HEK293 (cell line): Measurements from ENCODE around the gene COL13A1.

Experiments
- CTCF ChIA-PET: fragments of 350-600 bp; formaldehyde crosslinking; extraction: SDS; loops from one replicate; lab custom pipeline; 2021; ENCODE audit warnings: antibody characterized with exemption; lab: Yijun Ruan, JAX
- POLR2A ChIA-PET: fragments of 300-600 bp; formaldehyde crosslinking; extraction: SDS; loops from one replicate; lab custom pipeline; 2020; ENCODE audit warnings: antibody characterized with exemption, inconsistent platforms; lab: Yijun Ruan, JAX
- H3K27ac ChIP-seq: fragments of 200-500 bp; sonication (Bioruptor generic); 2 replicates; pipeline ENCODE4 v1.5.1; 2014; ENCODE audit warnings: low read depth, low read length, control low read depth, inconsistent platforms; ENCODE audit errors: extremely low read depth
- H3K36me3 ChIP-seq, 2 experiments: fragments of 200-500 bp in 1 of 2; sonication (Bioruptor generic) in 1 of 2; 1 replicate in 1 of 2; 2 replicates in 1 of 2; pipeline ENCODE4 v1.5.1; 2014 to 2017; ENCODE audit warnings: inconsistent platforms in 2 of 2, low read length in 2 of 2; ENCODE audit not compliant: control insufficient read depth in 2 of 2, insufficient read depth in 1 of 2
- H3K4me1 ChIP-seq: fragments of 200-500 bp; sonication (Bioruptor generic); 2 replicates; pipeline ENCODE4 v1.5.1; 2014; ENCODE audit warnings: mild to moderate bottlenecking, low read length, inconsistent platforms; ENCODE audit not compliant: control insufficient read depth, insufficient read depth
- H3K4me3 ChIP-seq: 2 replicates; pipeline ENCODE4 v1.5.1; 2011; ENCODE audit warnings: low read depth, mild to moderate bottlenecking, control low read depth, low read length, moderate library complexity
- H3K9me3 ChIP-seq: fragments of 200-500 bp; sonication (Bioruptor generic); 2 replicates; pipeline ENCODE4 v1.5.1; 2014; ENCODE audit warnings: low read depth, low read length, inconsistent platforms; ENCODE audit not compliant: control insufficient read depth, insufficient read depth
- GLI4 ChIP-seq: fragments of 450-650 bp; formaldehyde crosslinking; IDR thresholded peaks from 2 replicates; pipeline ENCODE4 v1.5.1; 2016; ENCODE audit warnings: missing biosample characterization, missing genetic modification characterization
- KLF16 ChIP-seq: fragments of 450-650 bp; formaldehyde crosslinking; IDR thresholded peaks from 2 replicates; pipeline ENCODE4 v1.5.1; 2017; ENCODE audit warnings: missing biosample characterization, missing genetic modification characterization
- ZBTB48 ChIP-seq: fragments of 450-650 bp; formaldehyde crosslinking; IDR thresholded peaks from 2 replicates; pipeline ENCODE4 v1.5.1; 2016; ENCODE audit warnings: missing biosample characterization, missing genetic modification characterization
- ZNF138 ChIP-seq: fragments of 450-650 bp; formaldehyde crosslinking; IDR thresholded peaks from 2 replicates; pipeline ENCODE4 v1.5.1; 2016; ENCODE audit warnings: missing biosample characterization, missing genetic modification characterization, borderline replicate concordance
- ZNF157 ChIP-seq: fragments of 450-650 bp; formaldehyde crosslinking; IDR thresholded peaks from 2 replicates; pipeline ENCODE4 v1.5.1; 2016; ENCODE audit warnings: missing biosample characterization, missing genetic modification characterization
- ZNF16 ChIP-seq: fragments of 450-650 bp; formaldehyde crosslinking; IDR thresholded peaks from 2 replicates; pipeline ENCODE4 v1.5.1; 2016; ENCODE audit warnings: low read depth, missing biosample characterization, missing genetic modification characterization
- ZNF184 ChIP-seq: fragments of 450-650 bp; IDR thresholded peaks from 2 replicates; pipeline ENCODE4 v1.5.1; 2018; ENCODE audit warnings: missing biosample characterization, mild to moderate bottlenecking, missing genetic modification characterization
- ZNF2 ChIP-seq: fragments of 450-650 bp; formaldehyde crosslinking; IDR thresholded peaks from 2 replicates; pipeline ENCODE4 v1.5.1; 2016; ENCODE audit warnings: missing biosample characterization, missing genetic modification characterization
- ZNF248 ChIP-seq: fragments of 450-650 bp; formaldehyde crosslinking; IDR thresholded peaks from 2 replicates; pipeline ENCODE4 v1.5.1; 2017; ENCODE audit warnings: missing biosample characterization, missing genetic modification characterization
- ZNF391 ChIP-seq: fragments of 450-650 bp; formaldehyde crosslinking; IDR thresholded peaks from 2 replicates; pipeline ENCODE4 v1.5.1; 2016; ENCODE audit warnings: low read depth, missing biosample characterization, missing genetic modification characterization, borderline replicate concordance
- ZNF585B ChIP-seq: fragments of 450-650 bp; formaldehyde crosslinking; IDR thresholded peaks from 2 replicates; pipeline ENCODE4 v1.5.1; 2016; ENCODE audit warnings: missing biosample characterization, missing genetic modification characterization
- ZNF624 ChIP-seq: fragments of 450-650 bp; formaldehyde crosslinking; IDR thresholded peaks from 2 replicates; pipeline ENCODE4 v1.5.1; 2017; ENCODE audit warnings: missing biosample characterization, missing genetic modification characterization
- ZNF660 ChIP-seq: fragments of 450-650 bp; IDR thresholded peaks from 2 replicates; pipeline ENCODE4 v1.5.1; 2018; ENCODE audit warnings: missing biosample characterization, mild to moderate bottlenecking, missing genetic modification characterization
- ZNF76 ChIP-seq: fragments of 450-650 bp; formaldehyde crosslinking; IDR thresholded peaks from 2 replicates; pipeline ENCODE4; 2016; ENCODE audit warnings: low read depth, missing biosample characterization, missing genetic modification characterization, borderline replicate concordance
- ZSCAN30 ChIP-seq: fragments of 450-650 bp; IDR thresholded peaks from 2 replicates; pipeline ENCODE4 v1.5.1; 2018; ENCODE audit warnings: missing biosample characterization, mild to moderate bottlenecking, missing genetic modification characterization, moderate library complexity
- TF ChIP-seq, protein P1 (sequence below): fragments of 450-650 bp; formaldehyde crosslinking; IDR thresholded peaks from 2 replicates; pipeline ENCODE4; 2016; ENCODE audit warnings: missing biosample characterization, missing genetic modification characterization
- TF ChIP-seq, protein P2 (sequence below): fragments of 450-650 bp; IDR thresholded peaks from 2 replicates; pipeline ENCODE4 v1.5.1; 2018; ENCODE audit warnings: missing biosample characterization, missing genetic modification characterization
- TF ChIP-seq, protein P3 (sequence below): sonication (generic); formaldehyde crosslinking; IDR thresholded peaks from 2 replicates; pipeline ENCODE4 v1.8.1; 2022; ENCODE audit warnings: mild to moderate bottlenecking, moderate library complexity, missing genetic modification reagents
- TF ChIP-seq, protein P4 (sequence below): fragments of 450-650 bp; formaldehyde crosslinking; IDR thresholded peaks from 2 replicates; pipeline ENCODE4 v1.5.1; 2017; ENCODE audit warnings: missing biosample characterization, missing genetic modification characterization
- TF ChIP-seq, protein P5 (sequence below): fragments of 450-650 bp; formaldehyde crosslinking; IDR thresholded peaks from 2 replicates; pipeline ENCODE4 v1.5.1; 2017; ENCODE audit warnings: missing biosample characterization, missing genetic modification characterization
- TF ChIP-seq, protein P6 (sequence below): fragments of 450-650 bp; formaldehyde crosslinking; IDR thresholded peaks from 2 replicates; pipeline ENCODE4 v1.5.1; 2016; ENCODE audit warnings: missing biosample characterization, missing genetic modification characterization
- TF ChIP-seq, protein P7 (sequence below): fragments of 450-650 bp; formaldehyde crosslinking; IDR thresholded peaks from 2 replicates; pipeline ENCODE4 v1.5.0; 2017; ENCODE audit warnings: missing biosample characterization, missing genetic modification characterization, borderline replicate concordance

The COL13A1 gene

DNA sequence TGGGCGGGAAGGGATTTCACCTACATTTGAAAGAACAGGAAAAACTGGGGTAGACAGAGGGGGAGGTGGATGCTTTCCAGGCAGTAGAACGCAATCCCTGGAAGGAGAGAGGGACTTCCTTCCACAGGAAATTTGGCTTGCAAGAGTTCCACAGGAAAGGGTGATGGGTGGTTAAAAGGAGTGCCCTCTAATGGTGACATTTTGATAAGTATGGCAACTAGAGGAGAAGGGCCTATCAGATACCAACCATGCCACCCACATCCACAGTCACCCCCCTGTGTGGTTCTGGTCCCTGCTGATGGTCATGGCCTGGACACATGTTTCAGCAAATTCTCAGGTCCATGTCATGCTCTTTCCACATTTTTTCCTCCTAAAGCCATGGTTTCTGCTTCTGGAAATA is 27.1 kb upstream of the COL13A1 start (continued):
- TF ChIP-seq, protein P1, sequence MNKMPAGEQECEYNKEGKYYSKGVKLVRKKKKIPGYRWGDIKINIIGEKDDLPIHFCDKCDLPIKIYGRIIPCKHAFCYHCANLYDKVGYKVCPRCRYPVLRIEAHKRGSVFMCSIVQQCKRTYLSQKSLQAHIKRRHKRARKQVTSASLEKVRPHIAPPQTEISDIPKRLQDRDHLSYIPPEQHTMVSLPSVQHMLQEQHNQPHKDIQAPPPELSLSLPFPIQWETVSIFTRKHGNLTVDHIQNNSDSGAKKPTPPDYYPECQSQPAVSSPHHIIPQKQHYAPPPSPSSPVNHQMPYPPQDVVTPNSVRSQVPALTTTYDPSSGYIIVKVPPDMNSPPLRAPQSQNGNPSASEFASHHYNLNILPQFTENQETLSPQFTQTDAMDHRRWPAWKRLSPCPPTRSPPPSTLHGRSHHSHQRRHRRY (tag by site-specific recombination), result no peak

DNA sequence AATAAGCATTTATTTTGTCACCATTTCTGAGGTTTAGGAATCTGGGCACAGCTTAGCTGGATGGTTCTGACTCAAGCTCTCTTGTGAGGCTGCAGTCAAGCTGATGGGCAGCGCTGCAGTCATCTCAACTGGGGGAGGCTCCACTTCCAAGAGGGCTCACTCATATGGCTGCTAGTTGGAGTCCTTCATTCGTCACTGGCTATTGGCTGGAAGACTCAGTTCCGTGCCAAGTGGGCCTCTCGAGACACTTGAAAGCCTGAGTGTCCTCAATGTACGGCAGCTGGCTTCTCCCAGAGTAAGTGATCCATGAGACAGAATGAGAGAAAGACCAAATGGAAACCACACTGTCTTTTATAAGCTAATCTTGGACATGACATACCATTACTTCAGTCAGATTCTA is 21.6 kb upstream of the COL13A1 start:
- TF ChIP-seq GLI4 (tag by site-specific recombination) (no peak), ZNF624 (tag by site-specific recombination) (no peak), ZNF2 (tag by site-specific recombination) (no peak), ZNF184 (tag by site-specific recombination) (no peak), ZNF16 (tag by site-specific recombination) (no peak), ZNF76 (no peak), ZNF248 (tag by site-specific recombination) (no peak), ZBTB48 (tag by site-specific recombination) (no peak), ZNF138 (tag by site-specific recombination) (no peak), ZNF585B (tag by site-specific recombination) (no peak), ZSCAN30 (no peak), KLF16 (tag by site-specific recombination) (no peak)
- TF ChIP-seq, protein P2, sequence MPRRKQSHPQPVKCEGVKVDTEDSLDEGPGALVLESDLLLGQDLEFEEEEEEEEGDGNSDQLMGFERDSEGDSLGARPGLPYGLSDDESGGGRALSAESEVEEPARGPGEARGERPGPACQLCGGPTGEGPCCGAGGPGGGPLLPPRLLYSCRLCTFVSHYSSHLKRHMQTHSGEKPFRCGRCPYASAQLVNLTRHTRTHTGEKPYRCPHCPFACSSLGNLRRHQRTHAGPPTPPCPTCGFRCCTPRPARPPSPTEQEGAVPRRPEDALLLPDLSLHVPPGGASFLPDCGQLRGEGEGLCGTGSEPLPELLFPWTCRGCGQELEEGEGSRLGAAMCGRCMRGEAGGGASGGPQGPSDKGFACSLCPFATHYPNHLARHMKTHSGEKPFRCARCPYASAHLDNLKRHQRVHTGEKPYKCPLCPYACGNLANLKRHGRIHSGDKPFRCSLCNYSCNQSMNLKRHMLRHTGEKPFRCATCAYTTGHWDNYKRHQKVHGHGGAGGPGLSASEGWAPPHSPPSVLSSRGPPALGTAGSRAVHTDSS (tag by site-specific recombination), result no peak
- TF ChIP-seq, protein P3, sequence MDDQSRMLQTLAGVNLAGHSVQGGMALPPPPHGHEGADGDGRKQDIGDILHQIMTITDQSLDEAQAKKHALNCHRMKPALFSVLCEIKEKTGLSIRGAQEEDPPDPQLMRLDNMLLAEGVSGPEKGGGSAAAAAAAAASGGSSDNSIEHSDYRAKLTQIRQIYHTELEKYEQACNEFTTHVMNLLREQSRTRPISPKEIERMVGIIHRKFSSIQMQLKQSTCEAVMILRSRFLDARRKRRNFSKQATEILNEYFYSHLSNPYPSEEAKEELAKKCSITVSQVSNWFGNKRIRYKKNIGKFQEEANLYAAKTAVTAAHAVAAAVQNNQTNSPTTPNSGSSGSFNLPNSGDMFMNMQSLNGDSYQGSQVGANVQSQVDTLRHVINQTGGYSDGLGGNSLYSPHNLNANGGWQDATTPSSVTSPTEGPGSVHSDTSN (CRISPR knock-in tag), result no peak
- TF ChIP-seq, protein P4, sequence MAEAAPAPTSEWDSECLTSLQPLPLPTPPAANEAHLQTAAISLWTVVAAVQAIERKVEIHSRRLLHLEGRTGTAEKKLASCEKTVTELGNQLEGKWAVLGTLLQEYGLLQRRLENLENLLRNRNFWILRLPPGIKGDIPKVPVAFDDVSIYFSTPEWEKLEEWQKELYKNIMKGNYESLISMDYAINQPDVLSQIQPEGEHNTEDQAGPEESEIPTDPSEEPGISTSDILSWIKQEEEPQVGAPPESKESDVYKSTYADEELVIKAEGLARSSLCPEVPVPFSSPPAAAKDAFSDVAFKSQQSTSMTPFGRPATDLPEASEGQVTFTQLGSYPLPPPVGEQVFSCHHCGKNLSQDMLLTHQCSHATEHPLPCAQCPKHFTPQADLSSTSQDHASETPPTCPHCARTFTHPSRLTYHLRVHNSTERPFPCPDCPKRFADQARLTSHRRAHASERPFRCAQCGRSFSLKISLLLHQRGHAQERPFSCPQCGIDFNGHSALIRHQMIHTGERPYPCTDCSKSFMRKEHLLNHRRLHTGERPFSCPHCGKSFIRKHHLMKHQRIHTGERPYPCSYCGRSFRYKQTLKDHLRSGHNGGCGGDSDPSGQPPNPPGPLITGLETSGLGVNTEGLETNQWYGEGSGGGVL (tag by site-specific recombination), result no peak
- TF ChIP-seq, protein P5, sequence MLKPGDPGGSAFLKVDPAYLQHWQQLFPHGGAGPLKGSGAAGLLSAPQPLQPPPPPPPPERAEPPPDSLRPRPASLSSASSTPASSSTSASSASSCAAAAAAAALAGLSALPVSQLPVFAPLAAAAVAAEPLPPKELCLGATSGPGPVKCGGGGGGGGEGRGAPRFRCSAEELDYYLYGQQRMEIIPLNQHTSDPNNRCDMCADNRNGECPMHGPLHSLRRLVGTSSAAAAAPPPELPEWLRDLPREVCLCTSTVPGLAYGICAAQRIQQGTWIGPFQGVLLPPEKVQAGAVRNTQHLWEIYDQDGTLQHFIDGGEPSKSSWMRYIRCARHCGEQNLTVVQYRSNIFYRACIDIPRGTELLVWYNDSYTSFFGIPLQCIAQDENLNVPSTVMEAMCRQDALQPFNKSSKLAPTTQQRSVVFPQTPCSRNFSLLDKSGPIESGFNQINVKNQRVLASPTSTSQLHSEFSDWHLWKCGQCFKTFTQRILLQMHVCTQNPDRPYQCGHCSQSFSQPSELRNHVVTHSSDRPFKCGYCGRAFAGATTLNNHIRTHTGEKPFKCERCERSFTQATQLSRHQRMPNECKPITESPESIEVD (tag by site-specific recombination), result no peak
- Histone ChIP-seq H3K27ac (no peak overlapping the region), H3K4me3 (no peak overlapping the region), H3K4me1 (no peaks in the 10 kb centered on the region), H3K36me3 (no peaks in the 10 kb centered on the region), H3K9me3 (no peaks in the 10 kb centered on the region)
- ChIA-PET CTCF (interaction anchor here (0.6 to 2.6 kb wide), 5 partner anchors 9 to 512 kb away, joined by 3 to 10 read pairs (median 4); no protein-coding TSS in a partner anchor), POLR2A (no interaction called here)

DNA sequence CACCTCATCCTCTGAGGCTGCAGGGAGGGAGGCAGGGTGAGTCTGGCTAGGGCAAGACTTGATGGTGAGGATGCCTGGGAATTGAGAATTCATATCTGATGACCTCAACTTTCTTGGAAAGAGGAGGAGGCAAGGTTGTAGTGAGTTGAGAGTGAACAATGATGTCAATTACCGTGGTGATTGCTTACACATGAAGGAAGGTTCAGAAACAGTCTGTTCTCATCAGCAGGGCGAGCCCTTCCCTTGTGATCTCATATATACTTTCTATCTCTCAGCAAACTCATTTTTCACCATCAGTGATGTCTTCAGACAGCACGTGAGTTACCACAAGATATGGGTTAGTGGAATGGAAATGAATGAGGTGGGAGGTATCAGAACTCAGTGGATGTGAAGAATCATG is 20.1 kb upstream of the COL13A1 start:
- H3K4me3 ChIP-seq, result no peak overlapping the region
- H3K4me1 ChIP-seq, result no peaks in the 10 kb centered on the region
- no peaks in the 10 kb centered on the region for H3K9me3 ChIP-seq
- no peaks in the 10 kb centered on the region for H3K36me3 ChIP-seq
- ChIA-PET CTCF (interaction anchor here (1.2 to 1.5 kb wide), 3 partner anchors 18 to 177 kb away, joined by 3 to 6 read pairs (median 3); no protein-coding TSS in a partner anchor), POLR2A (no interaction called here)
- no peak overlapping the region for H3K27ac ChIP-seq
- TF ChIP-seq, protein P6, sequence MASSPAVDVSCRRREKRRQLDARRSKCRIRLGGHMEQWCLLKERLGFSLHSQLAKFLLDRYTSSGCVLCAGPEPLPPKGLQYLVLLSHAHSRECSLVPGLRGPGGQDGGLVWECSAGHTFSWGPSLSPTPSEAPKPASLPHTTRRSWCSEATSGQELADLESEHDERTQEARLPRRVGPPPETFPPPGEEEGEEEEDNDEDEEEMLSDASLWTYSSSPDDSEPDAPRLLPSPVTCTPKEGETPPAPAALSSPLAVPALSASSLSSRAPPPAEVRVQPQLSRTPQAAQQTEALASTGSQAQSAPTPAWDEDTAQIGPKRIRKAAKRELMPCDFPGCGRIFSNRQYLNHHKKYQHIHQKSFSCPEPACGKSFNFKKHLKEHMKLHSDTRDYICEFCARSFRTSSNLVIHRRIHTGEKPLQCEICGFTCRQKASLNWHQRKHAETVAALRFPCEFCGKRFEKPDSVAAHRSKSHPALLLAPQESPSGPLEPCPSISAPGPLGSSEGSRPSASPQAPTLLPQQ, result 0 out of 2 replicates have a peak, but pooled peaks have one; percentile 21
- TF ChIP-seq ZNF660 (tag by site-specific recombination) (peak; percentile 20; the same call in 1 of the 2 replicates), ZNF138 (tag by site-specific recombination) (no peak), ZNF624 (tag by site-specific recombination) (no peak), ZNF157 (tag by site-specific recombination) (no peak), ZNF391 (tag by site-specific recombination) (no peak)
- TF ChIP-seq, protein P7, sequence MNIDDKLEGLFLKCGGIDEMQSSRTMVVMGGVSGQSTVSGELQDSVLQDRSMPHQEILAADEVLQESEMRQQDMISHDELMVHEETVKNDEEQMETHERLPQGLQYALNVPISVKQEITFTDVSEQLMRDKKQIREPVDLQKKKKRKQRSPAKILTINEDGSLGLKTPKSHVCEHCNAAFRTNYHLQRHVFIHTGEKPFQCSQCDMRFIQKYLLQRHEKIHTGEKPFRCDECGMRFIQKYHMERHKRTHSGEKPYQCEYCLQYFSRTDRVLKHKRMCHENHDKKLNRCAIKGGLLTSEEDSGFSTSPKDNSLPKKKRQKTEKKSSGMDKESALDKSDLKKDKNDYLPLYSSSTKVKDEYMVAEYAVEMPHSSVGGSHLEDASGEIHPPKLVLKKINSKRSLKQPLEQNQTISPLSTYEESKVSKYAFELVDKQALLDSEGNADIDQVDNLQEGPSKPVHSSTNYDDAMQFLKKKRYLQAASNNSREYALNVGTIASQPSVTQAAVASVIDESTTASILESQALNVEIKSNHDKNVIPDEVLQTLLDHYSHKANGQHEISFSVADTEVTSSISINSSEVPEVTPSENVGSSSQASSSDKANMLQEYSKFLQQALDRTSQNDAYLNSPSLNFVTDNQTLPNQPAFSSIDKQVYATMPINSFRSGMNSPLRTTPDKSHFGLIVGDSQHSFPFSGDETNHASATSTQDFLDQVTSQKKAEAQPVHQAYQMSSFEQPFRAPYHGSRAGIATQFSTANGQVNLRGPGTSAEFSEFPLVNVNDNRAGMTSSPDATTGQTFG (tag by site-specific recombination), result no peak
